Measurements from ENCODE around the gene APLNR. TPM values are rescaled to one million over a fixed set of nuclear protein-coding genes. Genes with fewer than 3 reads are reported as not detected.

APLNR gene
- total and polyA plus RNA-seq, 2 donors (not counting 1 experiment from before 2014, with no cell fraction given), result not detected

GRCh38 chr11:57197762-57198161 lies 39.3 kb downstream of the APLNR start:
- WGBS (ENCODE audit: insufficient coverage), result no CpG with 5 or more reads among the region's 2 CpGs
- intact Hi-C loops (cut with micrococcal nuclease), result no loop called here
- CTCF ChIA-PET, result no interaction called here
- Histone ChIP-seq H3K79me2 (ENCODE audit: control insufficient read depth, insufficient read depth, low read length) (no peaks in the 10 kb centered on the region), H3K9ac (ENCODE audit: low read length) (no peak overlapping the region), H2AFZ (ENCODE audit: insufficient read depth, low read depth, low read length, poor library complexity, severe bottlenecking) (no peak overlapping the region), H3K4me3 (ENCODE audit: control extremely low read depth in 1 of 5, extremely low read depth in 1 of 5, insufficient read depth in 1 of 5, low read depth in 2 of 5, low read length in 4 of 5) (no peak overlapping the region), H3K9me3 (ENCODE audit: control extremely low read depth in 1 of 3, control insufficient read depth in 2 of 3, insufficient read depth in 1 of 3, low read length in 2 of 3) (no peaks in the 10 kb centered on the region), H4K20me1 (ENCODE audit: control insufficient read depth, insufficient read depth, low read length, poor library complexity, severe bottlenecking) (no peaks in the 10 kb centered on the region), H3K27ac (ENCODE audit: low read length in 2 of 2) (no peak overlapping the region), H3K36me3 (replicated peaks in 1 of 2; ENCODE audit: control extremely low read depth in 1 of 2, control insufficient read depth in 1 of 2, extremely low read depth in 1 of 2, insufficient read depth in 2 of 2, low read length in 1 of 2) (no peaks in the 10 kb centered on the region), H3K4me2 (replicated peaks; ENCODE audit: low read depth, low read length, poor library complexity, severe bottlenecking) (no peak overlapping the region), H3K4me1 (ENCODE audit: control insufficient read depth in 2 of 2, insufficient read depth in 2 of 2, low read length in 2 of 2) (no peaks in the 10 kb centered on the region), H3K27me3 (replicated peaks in 1 of 4; ENCODE audit: control extremely low read depth in 1 of 4, control insufficient read depth in 3 of 4, insufficient read depth in 4 of 4, low read length in 3 of 4) (no peaks in the 10 kb centered on the region)
- no peaks in the 10 kb centered on the region for H3K4me1 Mint-ChIP-seq
- no peak overlapping the region for H3K4me3 Mint-ChIP-seq
- TF ChIP-seq CTCF (IDR thresholded peaks at IDR 0.05) (no peak), EZH2 (IDR thresholded peaks at IDR 0.05; ENCODE audit: borderline replicate concordance, insufficient read depth, low read depth, low read length, poor library complexity, severe bottlenecking) (no peak)
- H3K9me3 Mint-ChIP-seq (ENCODE audit: insufficient read depth), result no peaks in the 10 kb centered on the region
- H3K27me3 Mint-ChIP-seq, result peaks cover 13% of the 10 kb centered on the region
- POLR2A ChIA-PET, result no interaction called here
- no peak for DNase-seq
- H3K27ac Mint-ChIP-seq, result no peak overlapping the region
- no peak for ATAC-seq (ENCODE audit: low read depth)

- ATAC-seq (ENCODE audit: low read depth) (no peak), DNase-seq (no peak)
- H3K27ac ChIP-seq (ENCODE audit: low read length in 2 of 2), result no peak overlapping the region
- intact Hi-C loops (cut with micrococcal nuclease), result no loop called here
- H4K20me1 ChIP-seq (ENCODE audit: control insufficient read depth, insufficient read depth, low read length, poor library complexity, severe bottlenecking), result no peaks in the 10 kb centered on the region
- Mint-ChIP-seq H3K27ac (no peak overlapping the region), H3K9me3 (ENCODE audit: insufficient read depth) (no peaks in the 10 kb centered on the region), H3K4me3 (no peak overlapping the region), H3K4me1 (no peaks in the 10 kb centered on the region), H3K27me3 (peaks cover 19% of the 10 kb centered on the region)
- peaks cover 0 to 5% (median 0%) of the 10 kb centered on the region in 4 experiments for H3K27me3 ChIP-seq (replicated peaks in 1 of 4; ENCODE audit: control extremely low read depth in 1 of 4, control insufficient read depth in 3 of 4, insufficient read depth in 4 of 4, low read length in 3 of 4)
- no peaks in the 10 kb centered on the region for H3K79me2 ChIP-seq (ENCODE audit: control insufficient read depth, insufficient read depth, low read length)
- TF ChIP-seq CTCF (IDR thresholded peaks at IDR 0.05) (no peak), EZH2 (IDR thresholded peaks at IDR 0.05; ENCODE audit: borderline replicate concordance, insufficient read depth, low read depth, low read length, poor library complexity, severe bottlenecking) (no peak)
- 64% methylated on average over 3 of the region's 6 CpGs for WGBS (ENCODE audit: insufficient coverage)
- CTCF ChIA-PET, result no interaction called here
- POLR2A ChIA-PET, result no interaction called here
- H3K4me3 ChIP-seq (ENCODE audit: control extremely low read depth in 1 of 5, extremely low read depth in 1 of 5, insufficient read depth in 1 of 5, low read depth in 2 of 5, low read length in 4 of 5), result no peak overlapping the region
- no peak overlapping the region for H2AFZ ChIP-seq (ENCODE audit: insufficient read depth, low read depth, low read length, poor library complexity, severe bottlenecking)
- no peaks in the 10 kb centered on the region for H3K36me3 ChIP-seq (replicated peaks in 1 of 2; ENCODE audit: control extremely low read depth in 1 of 2, control insufficient read depth in 1 of 2, extremely low read depth in 1 of 2, insufficient read depth in 2 of 2, low read length in 1 of 2)
- no peak overlapping the region for H3K9ac ChIP-seq (ENCODE audit: low read length)
- no peaks in the 10 kb centered on the region for H3K4me1 ChIP-seq (ENCODE audit: control insufficient read depth in 2 of 2, insufficient read depth in 2 of 2, low read length in 2 of 2)
- H3K4me2 ChIP-seq (replicated peaks; ENCODE audit: low read depth, low read length, poor library complexity, severe bottlenecking), result no peak overlapping the region
- no peaks in the 10 kb centered on the region for H3K9me3 ChIP-seq (ENCODE audit: control extremely low read depth in 1 of 3, control insufficient read depth in 2 of 3, insufficient read depth in 1 of 3, low read length in 2 of 3)
Measured at GRCh38 chr11:57196596-57196995, 40.5 kb downstream of the APLNR start.
